GM21737 (cell line): ENCODE data around the gene HSPA12A.

Experiments
- ATAC-seq: cut with Tn5 transposase; IDR thresholded peaks from one replicate; pipeline ENCODE4 v1.9.1; 2021; ENCODE audit warnings: mild to moderate bottlenecking, moderate library complexity; ENCODE audit not compliant: unreplicated experiment

The HSPA12A gene

DNA sequence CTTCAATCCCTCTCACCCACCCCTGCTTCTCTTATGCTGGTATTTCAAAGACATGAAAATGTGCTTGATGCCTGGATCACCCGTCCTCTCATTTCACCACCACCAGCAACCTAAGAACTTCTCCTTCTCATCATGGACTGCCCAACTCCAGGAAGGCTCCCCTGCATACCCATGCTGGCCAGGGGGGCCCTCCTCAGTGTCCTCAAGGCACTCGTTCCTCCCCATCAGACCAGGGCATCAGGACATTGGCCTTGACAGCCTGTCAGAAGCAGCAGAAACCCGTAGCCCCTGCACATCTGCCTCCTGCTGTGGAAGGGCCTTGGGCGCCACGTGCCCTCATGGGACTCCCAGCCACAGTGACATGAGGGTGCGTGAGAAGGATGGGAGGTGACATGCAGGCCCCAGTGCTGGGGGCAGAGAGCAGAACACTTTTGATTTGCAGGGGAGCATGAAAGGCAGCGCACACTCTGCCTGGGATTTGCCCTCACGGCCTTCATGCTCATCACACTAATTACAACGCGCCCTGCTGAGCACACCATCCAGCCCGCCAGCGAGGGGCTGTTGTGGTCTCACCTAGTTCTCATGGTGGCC, 1.9 kb upstream of the HSPA12A start:
- ATAC-seq = no peak

DNA sequence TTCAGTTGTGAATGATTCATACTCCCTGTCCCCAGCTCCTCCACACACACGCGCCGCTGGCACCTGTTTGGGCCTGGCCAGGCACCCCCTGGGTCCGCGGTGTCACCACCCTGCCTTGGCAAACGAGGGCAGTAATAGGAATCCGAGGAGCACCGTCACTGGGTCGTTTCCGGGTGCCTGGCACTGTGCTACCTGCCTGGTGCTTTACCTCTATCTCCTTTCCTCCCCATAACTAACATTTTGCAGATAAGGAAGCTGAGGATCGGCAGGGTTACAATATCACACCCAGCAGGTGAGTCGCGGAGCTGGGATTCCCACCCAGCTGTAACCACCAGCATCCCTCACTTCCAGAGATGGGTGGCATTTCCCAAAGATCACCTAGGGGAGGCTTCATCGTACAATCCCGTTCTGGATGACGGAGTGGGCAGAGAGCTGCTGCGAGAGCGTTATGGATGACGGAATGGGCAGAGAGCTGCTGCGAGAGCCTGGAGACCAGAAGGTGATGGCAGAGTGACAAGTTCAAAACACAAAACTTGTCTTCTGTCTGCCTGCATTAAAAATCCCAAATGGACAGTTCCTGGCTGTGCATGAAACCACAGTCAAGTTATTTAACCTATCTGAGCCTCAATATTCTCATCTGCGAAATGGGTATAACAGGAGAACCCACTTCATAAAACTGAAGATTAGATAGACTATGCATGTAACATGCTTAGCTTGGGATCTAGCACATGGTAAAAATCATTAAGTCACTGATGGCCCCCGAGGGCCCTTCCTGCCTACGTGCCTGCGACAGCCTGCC, 1.1 kb upstream of the HSPA12A start:
- ATAC-seq = no peak

DNA sequence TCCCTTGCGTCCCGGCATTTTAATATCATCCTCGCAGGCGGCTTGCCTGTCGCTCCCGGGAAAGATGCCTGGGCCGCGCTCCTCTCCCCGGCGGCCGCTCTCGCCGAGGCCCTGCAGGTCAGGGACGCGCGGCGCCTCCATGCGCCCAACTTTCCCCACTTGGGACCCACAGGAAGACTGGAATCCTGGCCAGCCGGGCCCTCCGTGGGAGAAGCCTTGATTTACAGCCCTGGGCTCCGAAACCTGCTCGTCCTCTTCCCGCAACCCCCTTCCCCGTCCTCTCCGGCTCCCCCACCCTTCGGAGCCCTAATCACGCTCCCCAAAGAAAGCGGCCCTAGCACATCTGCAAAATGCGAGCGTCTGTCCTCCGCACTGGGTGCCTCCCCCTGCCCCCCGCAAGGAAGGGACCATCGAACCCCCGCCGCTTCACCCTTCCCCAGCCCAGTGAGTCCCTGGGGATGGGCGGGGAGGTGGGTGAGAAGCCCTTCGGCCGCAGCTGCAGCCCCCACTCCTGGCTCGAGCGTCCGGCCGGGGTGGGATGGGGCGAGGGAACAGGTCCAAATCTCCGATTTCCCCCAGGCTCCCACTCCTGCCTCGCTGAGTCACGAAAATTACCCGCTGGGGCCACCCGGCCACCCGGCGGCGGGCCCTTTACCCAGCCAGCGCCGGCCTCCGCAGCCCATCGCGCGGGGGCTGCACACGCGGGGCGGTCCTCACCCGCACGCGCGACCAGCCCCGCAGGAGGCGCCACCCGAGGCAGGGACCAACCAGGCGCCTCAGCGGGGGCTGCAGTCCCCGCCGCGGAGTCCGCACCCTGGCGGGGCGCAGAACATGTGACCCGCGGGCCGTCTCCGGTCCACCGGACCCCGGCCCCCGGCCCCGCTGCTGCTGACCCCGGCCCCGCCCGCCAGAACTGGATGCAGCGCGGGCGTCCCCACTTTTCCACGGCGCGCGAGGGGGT, 695 bp downstream of the HSPA12A start:
- ATAC-seq = peak; percentile 12

DNA sequence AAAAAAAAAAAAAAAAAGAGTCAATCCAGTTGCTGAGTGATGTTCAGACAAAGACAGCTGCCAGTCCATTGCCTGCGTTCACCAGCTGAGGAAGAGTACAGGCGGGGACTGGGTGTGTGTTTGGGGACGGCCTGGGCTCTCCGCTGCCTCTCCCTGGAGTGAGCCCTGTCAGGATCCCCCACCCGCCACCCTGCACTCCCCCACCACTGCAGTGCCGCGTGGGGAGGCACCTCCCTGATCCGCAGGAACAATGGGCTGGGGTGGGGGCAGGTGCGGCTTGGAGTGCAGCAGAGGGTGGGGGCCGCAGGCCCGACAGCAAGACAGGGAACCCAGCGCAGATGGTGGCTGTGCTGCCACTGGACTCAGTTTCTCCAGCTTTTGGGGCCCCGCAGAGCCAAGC, 1.4 kb downstream of the HSPA12A start:
- no peak for ATAC-seq

DNA sequence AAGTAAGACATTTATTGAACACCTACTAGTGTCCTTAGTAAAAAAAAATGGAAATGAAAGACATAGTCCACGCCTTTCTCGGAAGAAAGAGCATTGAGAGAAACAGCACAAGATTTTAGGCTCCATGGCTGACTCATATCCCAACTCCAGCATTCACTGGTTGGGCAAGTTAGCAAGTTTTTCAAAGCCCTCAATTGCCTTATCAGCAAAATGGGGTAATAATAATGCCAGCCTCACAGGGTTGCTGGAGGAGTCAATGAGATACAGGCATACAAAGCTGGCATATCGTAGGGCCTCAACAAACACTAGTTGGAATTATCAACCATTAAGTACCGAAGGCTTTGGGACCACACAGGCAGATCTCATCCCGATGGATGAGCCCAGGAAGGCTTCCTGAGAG, 4.0 kb downstream of the HSPA12A start:
- no peak for ATAC-seq

DNA sequence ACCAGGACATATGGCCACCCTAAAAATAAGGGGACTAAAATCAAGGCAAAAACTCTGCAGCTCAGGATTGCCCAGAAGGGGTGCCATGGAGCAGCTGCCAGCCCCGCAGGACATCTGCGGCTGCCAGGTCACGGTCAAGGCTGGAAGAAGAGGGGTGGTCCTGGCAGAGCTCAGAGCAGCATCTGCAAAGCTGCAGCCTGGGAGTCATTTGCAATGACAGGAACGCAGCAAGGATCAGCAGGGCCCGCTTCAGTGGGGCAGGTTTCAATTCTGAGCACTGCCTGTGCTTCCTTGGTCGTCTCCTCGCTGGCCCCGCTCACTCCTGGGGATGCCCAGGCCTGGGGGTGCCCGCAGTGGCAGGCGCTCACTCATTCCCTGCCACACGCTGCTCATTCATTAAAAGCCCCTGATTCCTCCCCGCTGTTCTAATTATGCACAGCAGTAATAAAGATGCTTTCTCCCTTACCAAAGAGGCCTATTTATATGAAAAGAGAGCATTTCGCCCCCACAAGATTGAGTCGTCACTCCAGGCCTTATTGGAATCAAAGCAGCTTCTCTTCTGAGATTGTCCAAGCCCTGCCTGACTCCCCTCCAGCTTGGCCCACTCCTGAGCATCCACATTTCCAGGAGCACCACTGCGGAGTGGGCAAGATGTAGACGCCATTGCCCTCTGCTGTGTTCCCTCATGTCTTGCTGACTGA, 4.6 kb downstream of the HSPA12A start:
- ATAC-seq = no peak

DNA sequence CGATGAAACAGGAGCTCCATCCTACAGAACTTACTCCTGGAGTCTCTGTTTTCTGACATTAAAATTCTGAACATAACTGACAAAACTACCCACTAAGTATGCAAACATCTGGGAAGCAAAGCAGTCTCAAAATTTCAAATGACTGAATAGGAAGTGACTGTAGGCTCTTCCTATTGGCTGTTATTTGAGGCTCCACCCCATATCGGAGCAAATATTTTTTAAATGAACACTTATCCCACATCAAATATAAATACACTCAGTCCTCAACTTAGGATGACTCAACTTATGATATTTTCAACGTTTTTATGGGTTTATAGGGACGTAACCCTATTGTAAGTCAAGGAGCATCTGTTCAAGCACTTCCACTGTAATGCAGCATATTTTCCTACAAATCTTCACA, 8.8 kb downstream of the HSPA12A start:
- ATAC-seq = no peak

DNA sequence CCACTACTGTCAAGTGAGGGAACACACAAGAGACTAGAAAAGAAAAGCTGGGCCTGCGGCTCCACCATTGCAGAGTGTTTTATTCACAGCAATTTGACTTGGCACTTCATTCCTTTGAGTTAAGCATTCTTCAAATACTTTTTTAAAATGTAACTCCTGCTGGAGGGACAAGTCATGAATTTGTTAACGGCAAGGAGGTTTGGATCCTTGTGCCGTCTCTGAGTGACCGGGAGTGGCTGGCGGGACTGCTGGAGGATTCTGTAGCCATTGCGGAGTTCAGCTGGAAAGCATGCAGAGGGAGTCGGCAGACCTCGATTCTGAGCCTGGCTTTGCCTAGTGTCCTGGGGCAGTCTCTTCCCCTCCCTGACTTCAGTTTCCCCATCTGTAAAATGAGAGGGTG, 9.8 kb downstream of the HSPA12A start:
- ATAC-seq = no peak

DNA sequence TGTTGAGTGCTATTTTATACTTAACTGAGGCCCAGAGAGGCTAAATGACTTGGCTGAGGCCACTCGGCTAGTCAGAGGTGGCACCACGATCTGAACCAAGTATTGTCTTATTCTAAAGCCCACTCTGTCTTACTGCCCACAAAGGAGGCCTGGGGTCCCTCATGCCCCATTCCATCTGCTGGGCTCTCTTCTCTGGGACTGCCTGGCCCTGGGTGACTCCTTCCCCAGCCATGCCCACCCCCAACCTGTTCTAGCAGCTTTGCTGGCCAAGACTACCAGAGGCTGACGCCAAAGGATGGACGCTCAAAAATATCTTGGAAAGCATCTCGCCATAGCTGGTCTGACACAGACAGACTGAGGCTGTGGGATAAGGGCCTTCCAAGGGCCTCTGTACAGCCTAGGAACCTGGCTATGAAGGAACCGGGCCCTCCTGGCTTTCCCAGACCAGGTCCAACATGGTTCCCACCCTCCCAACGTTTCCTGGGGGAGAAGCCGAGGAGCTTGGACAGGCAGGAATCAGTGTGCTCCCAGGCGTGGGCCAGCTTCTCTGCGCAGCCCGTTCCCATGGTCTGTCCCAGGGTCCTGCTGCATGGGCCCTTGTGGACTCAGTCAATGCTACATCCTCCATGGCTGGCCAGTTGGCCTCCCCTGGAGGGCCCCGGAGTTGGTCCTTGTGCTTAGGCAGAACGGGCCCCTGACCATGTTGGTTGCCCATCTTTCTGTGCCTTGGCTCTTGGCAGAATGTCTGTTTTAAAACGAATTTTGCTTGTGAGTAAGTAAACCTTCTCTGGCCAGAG, 11.7 kb downstream of the HSPA12A start:
- no peak for ATAC-seq

DNA sequence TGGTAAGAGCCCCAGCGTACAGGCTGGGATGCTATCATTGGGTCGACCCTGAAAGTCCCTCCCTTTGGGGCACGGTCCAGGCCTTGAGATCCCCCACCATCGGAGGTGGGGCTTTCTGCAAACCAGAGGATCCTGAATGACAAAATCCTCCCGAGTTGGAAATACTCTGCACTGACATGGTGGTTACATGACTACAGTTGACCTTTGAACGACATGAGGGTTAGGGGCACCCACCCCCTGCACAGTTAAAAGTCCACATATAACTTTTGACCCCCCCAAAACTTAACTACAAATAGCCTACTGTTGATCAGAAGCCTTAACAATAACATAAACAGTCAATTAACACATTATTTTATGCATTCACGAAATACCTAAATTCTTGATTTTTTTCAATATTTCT, 13.1 kb downstream of the HSPA12A start:
- no peak for ATAC-seq

DNA sequence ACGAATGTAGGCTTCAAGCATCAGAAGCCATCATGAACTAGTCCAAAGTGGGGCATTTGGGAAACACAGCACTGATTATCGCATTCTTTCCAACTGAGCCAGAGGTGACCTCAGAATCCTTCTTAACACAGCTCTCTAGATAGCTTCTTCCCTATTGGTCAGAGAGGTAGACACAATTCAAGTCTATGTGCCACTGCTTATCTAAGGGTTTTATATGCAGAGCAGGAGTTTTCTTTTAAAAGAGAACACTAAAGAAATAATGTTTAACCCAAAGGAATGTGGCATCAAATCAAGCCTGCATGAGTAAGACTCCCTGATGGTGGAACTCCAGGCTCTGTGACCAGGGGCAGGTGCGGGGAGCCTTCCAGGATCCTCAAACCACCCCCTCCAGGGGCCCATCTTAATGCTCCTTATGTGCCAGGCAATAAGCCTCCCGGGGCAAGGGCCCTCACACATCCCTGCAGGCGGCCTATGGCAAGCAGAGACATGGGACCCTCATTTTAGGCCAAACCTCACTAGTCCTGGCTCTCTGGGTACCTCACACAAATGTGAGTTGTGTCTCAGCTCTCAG, 13.8 kb downstream of the HSPA12A start:
- ATAC-seq = no peak

DNA sequence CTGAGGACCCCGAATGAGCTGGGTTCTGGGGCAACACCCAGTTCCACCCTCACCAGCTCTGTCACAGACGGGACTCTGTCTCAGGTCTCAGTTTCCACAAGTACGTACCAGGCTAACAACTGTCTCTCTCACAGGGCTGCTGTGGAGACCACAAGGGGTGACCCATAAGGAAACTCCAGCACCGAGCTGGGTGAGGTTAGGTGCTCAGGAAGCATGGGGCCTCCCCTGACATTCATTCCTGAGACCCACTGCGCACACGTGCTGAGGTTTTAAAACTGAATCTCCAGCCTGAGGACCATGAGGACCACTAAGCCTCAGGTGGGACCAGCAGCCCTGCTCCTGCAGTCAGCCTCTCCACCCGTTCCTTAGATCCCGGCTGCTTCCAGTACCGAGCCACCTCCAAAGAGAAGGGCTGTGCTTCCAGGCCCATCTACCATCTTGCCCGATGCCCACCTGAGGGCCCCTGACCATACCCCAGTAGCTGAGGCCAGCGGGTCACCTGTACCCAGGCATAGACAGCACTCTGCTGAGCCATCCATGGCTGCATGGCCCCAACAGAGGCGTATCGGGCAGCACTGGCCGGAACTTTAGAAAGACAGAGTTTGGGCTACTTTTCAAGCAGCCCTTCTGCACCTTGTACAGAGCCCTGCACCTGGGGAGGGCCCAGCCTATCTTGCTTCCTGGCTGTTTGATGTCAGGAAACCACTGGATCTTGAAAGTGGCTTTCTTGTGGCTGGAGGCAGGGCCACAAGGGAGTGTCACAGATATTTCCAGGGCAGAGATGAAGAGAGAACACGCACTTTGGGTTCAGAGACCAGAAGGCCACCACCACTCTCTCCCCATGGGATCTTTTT, 18.7 kb downstream of the HSPA12A start:
- no peak for ATAC-seq

DNA sequence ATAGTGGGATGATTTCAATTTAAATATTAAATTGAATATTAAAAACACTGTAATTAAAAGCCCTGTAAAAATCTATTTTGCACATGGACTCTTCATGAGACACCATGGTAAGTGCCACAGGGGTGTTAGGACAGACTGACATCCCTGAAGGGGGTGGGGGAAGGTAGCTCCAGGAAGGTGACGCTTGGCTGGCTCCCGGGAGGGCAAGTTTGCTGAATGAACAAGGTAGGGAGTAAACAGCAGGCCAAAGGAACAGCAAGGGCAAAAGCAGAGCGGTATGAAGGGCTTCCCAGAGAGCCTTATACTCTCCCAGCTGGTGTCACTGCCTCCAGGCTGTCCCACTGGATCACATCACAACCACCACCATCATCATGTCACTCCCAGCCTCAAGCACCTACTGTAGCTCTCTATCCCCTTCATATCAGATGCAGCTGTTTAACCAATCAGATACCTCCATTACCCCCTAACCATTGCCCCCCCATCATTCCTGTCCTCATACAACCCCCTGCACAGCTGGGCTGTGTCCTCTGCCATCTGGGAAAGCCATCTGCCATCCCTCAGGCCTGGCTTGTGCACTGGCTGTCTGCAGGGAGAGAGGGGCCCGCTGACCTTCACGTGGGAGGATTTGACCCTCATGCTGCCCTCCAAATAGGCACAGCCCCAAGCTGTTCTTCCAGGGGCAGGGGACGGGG, 19.5 kb downstream of the HSPA12A start:
- ATAC-seq = no peak

DNA sequence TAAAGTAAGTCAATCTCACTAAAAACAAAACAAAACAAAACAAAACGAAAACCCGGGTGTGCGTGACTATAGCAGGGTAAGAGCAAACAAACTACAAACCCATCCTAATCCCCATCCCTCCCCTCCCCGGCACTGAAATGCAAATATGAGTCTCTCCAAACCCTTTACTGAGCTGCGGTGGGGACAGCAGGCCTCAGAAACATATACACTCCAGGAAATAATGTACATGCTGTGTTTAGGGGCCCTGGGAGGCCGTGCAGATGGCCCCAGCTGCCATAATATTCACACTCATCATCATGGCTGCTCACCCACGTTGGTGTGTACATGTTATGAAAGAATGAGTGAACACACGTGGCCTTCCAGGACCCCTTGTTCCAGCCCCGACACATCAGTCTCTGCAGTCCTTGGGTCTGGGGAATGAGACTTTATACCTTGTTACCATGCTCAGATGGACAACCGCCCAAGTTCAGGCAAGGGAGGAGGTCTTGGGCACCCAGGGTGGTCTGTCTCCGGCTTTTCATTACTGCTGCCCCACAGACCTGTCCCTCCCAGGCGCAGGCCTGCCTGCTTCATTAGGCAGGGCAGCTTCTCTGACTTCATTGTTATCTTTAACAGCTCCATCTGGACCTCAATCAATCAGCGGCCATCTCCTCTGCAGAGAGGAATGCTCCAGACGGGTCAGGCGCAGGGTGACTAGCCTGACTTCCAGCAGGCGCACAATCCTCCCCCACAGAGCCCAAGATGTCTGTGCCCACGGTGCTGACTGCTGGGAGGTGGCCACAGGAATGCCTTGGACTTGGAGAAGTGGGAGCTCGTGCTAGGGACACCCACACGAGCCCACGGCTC, 20.6 kb downstream of the HSPA12A start:
- ATAC-seq = no peak

DNA sequence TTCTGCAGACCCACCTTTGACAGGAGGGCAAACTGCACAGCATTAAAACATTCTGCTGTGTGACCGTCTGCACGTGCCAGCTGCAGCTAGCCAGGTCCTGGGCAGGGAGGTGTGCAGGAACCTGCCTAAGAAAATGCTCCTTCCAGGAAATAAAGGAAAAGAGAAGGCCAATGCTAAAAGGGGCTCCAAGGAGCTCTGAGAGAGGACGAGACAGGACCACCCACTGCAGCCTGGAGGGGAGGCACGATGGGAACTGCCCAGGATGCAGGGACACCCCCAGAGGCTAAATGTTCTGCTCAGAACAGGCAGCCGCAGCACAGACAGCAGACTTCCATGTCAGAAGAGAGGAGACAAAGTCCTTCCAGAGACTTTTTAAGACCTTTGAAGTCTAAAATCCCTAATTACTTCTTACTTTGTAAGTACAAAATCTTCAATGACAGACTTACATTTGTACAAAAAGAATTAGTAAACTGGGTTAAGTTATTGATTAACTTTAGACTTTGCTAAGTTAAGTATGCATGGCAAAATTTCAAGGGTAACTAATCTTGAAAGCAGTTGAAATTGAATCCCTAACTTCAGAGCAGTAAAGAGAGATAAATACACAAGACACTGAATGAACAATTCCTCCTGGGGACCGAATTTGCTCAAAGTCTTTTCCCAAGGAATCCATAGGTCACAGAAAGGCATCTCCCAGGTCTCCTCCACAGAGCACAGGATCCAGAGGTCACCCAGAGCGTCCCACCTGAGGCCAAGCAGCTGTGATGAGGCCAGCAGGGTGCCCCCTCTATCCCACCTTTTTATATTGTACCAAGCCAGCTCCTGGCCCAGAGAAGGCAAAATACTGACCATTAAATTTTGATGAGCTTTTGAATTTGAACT, 21.5 kb downstream of the HSPA12A start:
- no peak for ATAC-seq

DNA sequence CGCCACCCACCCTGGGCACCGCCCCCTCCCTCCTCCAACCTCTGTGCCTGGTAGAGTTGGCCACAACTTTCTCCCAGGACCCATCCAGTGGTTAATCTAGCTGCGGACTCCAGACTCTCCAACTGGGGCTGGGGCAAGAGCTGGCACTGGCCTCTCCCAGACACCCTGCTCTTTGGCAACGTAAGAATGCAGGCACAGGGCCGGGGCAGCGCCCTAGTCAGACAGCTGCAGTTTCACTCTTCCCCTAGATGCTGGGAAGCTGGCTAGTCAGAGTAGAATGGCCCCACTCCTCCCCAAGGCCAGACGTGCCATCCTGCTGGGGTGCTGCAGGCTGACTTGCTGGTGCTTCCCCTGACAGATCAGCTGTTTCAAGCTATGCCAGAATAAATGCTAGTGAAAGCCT, 22.1 kb downstream of the HSPA12A start:
- no peak for ATAC-seq
